ENCODE results near the gene OSBP2.

The OSBP2 gene

DNA sequence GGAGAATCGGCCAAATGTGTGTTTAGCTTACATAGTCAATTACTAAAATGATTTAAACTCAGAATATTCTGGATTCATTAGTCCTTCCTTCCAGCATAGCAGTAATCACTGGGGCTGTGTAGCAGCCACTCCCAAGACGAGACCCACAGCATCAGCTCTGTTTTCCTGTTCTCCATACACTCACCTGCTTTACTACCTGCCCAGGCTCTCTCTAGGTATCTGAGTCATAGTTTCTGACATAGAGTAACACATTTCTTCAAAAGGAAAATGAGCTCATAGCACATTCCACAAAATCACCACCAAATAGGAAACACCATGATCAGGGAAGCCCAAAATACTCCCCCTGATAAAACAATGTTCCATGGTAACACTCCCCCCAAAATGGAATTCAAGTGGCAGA lies 251.0 kb downstream of the OSBP2 start:
- TF ChIP-seq, protein P1, sequence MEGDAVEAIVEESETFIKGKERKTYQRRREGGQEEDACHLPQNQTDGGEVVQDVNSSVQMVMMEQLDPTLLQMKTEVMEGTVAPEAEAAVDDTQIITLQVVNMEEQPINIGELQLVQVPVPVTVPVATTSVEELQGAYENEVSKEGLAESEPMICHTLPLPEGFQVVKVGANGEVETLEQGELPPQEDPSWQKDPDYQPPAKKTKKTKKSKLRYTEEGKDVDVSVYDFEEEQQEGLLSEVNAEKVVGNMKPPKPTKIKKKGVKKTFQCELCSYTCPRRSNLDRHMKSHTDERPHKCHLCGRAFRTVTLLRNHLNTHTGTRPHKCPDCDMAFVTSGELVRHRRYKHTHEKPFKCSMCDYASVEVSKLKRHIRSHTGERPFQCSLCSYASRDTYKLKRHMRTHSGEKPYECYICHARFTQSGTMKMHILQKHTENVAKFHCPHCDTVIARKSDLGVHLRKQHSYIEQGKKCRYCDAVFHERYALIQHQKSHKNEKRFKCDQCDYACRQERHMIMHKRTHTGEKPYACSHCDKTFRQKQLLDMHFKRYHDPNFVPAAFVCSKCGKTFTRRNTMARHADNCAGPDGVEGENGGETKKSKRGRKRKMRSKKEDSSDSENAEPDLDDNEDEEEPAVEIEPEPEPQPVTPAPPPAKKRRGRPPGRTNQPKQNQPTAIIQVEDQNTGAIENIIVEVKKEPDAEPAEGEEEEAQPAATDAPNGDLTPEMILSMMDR (conservative IDR thresholded peaks at IDR 0.05; ENCODE audit: control insufficient read depth, insufficient read depth, low read depth, low read length) = no peak
- no peak overlapping the region for H3K4me3 ChIP-seq (ENCODE audit: control insufficient read depth, low read depth, low read length)
- no peak for DNase-seq (ENCODE audit: low read depth)

DNA sequence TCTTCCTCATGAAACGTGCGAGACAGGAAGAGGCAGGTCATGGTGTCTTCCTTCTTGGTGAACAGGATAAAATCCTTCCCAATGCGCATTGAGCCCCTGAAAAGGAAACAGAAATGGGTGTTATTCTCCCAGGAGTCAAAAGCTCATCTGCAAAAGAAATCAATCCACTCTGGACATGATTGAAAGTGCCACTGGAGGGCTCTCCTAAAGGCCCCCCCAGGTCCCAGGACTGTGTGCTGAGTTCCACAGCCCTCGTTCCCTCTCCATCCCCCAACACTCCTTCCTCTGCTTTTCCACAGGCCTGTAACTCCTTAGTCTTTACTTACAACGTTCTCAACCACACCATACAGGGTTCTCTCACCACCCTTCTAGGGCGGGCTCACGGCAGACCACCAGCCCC lies 251.7 kb downstream of the OSBP2 start:
- no peak for DNase-seq (ENCODE audit: low read depth)
- H3K4me3 ChIP-seq (ENCODE audit: control insufficient read depth, low read depth, low read length) = no peak overlapping the region
- TF ChIP-seq, protein P1 (conservative IDR thresholded peaks at IDR 0.05; ENCODE audit: control insufficient read depth, insufficient read depth, low read depth, low read length) = no peak

DNA sequence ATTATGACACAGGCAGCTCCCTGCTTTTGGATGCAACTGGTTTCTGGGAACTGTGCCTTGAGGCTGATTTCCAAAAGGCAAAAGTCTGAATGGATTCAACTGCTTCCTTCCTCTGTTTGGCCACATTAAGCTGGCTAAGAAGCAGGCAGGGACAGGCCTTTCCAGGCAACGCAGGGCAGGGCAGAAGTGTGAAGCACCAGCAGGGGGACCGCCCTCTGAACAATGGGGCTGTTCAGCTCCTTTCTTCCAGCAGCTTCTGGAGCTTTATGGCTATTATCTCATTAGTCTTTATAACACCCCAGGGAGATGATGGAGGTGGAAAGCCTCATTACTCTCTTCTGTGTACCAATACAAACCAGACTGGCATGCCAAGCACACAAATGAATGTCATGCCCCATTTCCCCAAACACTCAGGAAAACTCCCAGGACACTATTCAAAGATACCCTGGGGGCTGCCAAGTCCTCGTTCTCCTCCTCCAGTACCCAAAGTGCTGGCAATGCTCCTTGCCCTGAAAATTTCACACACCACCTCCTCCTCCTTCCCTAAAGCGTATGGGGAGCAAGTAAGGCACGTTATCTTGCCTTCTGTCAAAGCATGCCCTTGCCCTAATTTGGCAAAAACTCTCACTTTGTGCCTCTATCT lies 252.6 kb downstream of the OSBP2 start:
- H3K4me3 ChIP-seq (ENCODE audit: control insufficient read depth, low read depth, low read length) = no peak overlapping the region

DNA sequence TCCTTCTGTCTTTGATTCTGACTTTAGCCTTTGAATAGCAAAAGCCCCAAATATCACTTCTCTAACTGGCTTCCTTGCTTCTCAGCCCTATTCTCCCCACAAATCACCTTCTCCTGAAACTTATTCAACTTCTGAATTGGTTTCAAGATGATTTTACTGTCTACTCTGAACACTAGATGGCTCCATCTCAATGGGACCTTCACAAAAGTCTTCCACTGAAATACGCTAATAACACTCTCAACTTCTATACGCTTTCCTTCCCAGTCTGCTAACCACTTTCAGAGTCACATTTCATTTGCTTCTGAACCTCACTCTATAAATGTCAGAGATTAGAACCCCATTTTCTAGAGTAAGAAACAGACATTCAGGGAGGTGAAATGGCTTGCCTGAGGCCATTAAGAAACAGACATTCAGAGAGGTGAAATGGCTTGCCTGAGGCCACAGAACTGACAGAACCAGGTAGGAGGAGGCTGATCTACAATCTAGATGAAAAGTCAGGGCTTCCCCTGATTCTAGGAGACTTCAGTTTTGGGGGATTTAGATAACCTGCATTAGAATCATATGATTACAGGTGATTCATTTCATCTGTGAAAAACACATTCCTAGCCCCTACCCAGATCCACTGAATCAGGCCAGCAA lies 253.3 kb downstream of the OSBP2 start:
- TF ChIP-seq, protein P1 (conservative IDR thresholded peaks at IDR 0.05; ENCODE audit: control insufficient read depth, insufficient read depth, low read depth, low read length) = peak; percentile 54
- no peak overlapping the region for H3K4me3 ChIP-seq (ENCODE audit: control insufficient read depth, low read depth, low read length)
- DNase-seq (ENCODE audit: low read depth) = peak; percentile 67

More for the DNA sequence above, 252.6 kb downstream of the OSBP2 start:
- TF ChIP-seq, protein P1 (conservative IDR thresholded peaks at IDR 0.05; ENCODE audit: control insufficient read depth, insufficient read depth, low read depth, low read length) = no peak
- DNase-seq (ENCODE audit: low read depth) = no peak

DNA sequence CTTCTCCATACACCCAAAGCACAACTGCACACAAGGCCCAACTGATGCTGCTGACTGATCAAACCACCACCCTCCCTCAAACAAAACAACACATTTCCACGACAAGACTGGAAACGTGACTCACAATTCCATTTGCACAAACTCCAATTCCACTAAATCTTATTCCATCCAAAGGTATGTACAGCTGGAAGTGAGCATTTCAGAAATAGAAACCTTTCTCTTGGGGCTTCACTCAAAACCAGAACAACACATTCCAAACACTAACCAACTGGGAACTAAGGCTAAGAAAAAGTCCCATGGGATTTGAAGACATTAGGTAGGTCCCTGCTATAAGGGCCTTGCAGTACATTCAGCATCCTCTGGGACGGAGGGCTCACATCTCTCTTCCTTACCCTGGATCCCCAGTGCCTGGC lies 254.3 kb downstream of the OSBP2 start:
- peak; percentile 34 for DNase-seq (ENCODE audit: low read depth)
- no peak overlapping the region for H3K4me3 ChIP-seq (ENCODE audit: control insufficient read depth, low read depth, low read length)
- TF ChIP-seq, protein P1 (conservative IDR thresholded peaks at IDR 0.05; ENCODE audit: control insufficient read depth, insufficient read depth, low read depth, low read length) = no peak

DNA sequence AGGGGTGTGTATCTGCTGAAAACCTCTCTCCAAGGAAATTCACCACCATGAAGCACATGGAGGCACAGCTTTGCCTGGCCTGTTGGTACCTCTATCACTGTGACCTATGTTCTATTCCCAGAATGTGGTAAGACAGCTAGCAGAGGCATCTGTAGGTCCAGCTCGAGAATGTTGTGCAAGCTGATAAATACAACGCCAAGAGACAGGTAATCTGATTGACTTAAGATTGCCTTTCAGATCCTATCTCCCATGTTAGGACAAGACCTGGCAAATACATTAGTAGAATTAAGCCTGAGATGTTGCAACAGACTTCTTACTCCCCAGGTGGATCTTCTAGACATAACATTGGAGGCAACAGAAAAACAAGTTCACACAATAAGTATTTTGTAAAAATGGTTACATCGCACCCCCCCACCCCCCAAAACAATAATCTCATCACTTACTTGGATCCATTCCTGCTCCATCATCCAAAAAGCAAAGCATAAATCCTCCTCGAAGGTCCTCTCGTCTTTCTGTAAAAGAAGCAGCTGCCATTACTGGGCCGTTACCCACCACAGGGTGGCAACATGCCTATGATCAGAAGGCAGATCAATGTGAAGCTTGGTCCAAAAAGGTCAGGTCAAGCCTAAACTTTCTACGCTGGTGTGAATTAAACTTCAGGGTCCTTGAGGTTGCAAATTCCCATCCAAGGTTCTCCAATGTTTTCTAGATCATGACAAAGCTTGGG lies 255.4 kb downstream of the OSBP2 start:
- no peak overlapping the region for H3K4me3 ChIP-seq (ENCODE audit: control insufficient read depth, low read depth, low read length)
- TF ChIP-seq, protein P1 (conservative IDR thresholded peaks at IDR 0.05; ENCODE audit: control insufficient read depth, insufficient read depth, low read depth, low read length) = no peak
- DNase-seq (ENCODE audit: low read depth) = no peak

All from fibroblast of mammary gland (primary cell).